Heart left ventricle (tissue), 16 donors: ENCODE data around the gene GRP. TPM values are rescaled to one million over a fixed set of nuclear protein-coding genes. Genes with fewer than 3 reads are reported as not detected.
A peak's percentile ranks its signal among the peaks of the same experiment; 100 is the strongest.

Source experiments
- ATAC-seq, 4 donors: fragments of 200-7000 bp; cut with Tn5 transposase; one replicate each; pipeline ENCODE4 v1.9.1; 2020 to 2022; ENCODE audit warnings: moderate library complexity in 4 of 4, mild to moderate bottlenecking in 3 of 4, moderate number of reproducible peaks in 1 of 4
- DNase-seq, 5 donors: peaks; one replicate each; pipeline ENCODE4 v3.0.0-alpha.2; 2020
- H3K27ac ChIP-seq, 12 donors: fragments of 200-600 bp; sonication (generic) in 4 of 12; one replicate each; pipeline versions ENCODE4 v1.5.0 to v1.8.0; 2016 to 2022; ENCODE audit warnings: mild to moderate bottlenecking in 2 of 12
- H3K27me3 ChIP-seq, 9 donors: fragments of 200-600 bp; sonication (generic) in 2 of 9; one replicate each; pipeline versions ENCODE4 v1.5.1 to v1.8.0; 2016 to 2022; ENCODE audit warnings: mild to moderate bottlenecking in 3 of 9
- H3K36me3 ChIP-seq, 9 donors: fragments of 200-600 bp; sonication (generic) in 2 of 9; one replicate each; pipeline versions ENCODE4 v1.5.0 to v1.8.0; 2018 to 2022; ENCODE audit warnings: mild to moderate bottlenecking in 2 of 9
- H3K4me1 ChIP-seq, 12 donors: fragments of 200-600 bp; sonication (generic) in 4 of 12; one replicate each; pipeline versions ENCODE4 v1.5.0 to v1.8.0; 2016 to 2022; ENCODE audit warnings: mild to moderate bottlenecking in 3 of 12
- H3K4me3 ChIP-seq, 12 donors: fragments of 200-600 bp; sonication (generic) in 4 of 12; one replicate each; pipeline versions ENCODE4 v1.5.0 to v1.8.0; 2017 to 2022; ENCODE audit warnings: mild to moderate bottlenecking in 9 of 12, moderate library complexity in 4 of 12
- H3K9me3 ChIP-seq, 12 donors: fragments of 200-600 bp; sonication (generic) in 4 of 12; one replicate each; pipeline versions ENCODE4 v1.5.0 to v1.8.0; 2016 to 2022; ENCODE audit warnings: mild to moderate bottlenecking in 1 of 12
- POLR2A ChIP-seq, 2 donors: fragments of 450-650 bp; IDR thresholded peaks; one replicate each; pipeline ENCODE4 v1.6.1; 2017; ENCODE audit warnings: antibody characterized with exemption in 2 of 2, mild to moderate bottlenecking in 2 of 2, moderate library complexity in 2 of 2
- WGBS, 4 donors: extraction: QIAGEN DNeasy Blood & Tissue Kit in 2 of 4; methylation state at CpG; one replicate each; pipeline versions ENCODE4 v1.1.5 to v1.1.7; 2013 to 2018; 5-methylcytosine and 5-hydroxymethylcytosine counted together
- intact Hi-C, 10 donors: fragments of 100-400 bp; cut with DNase I; formaldehyde crosslinking; loops; one replicate each; pipeline versions ENCODE4 v1.11.1 to v1.14.2; 2022
- polyA plus RNA-seq, 2 donors: library from polyadenylated mRNA; stranded (reverse); fragments of 200-250 nt; gene quantifications; one replicate each; pipeline ENCODE4 v1.2.3, GENCODE V29; 2013
- total RNA-seq, 9 donors: library from RNA; depleted of rRNA in 2 of 9; stranded (reverse); fragments of >200 nt in 2 of 9; fragmentation: NEBNext Ultra II Directional in 3 of 9; extraction: Animal tissue kit (Norgen Biotek cat#: 25700) in 3 of 9; gene quantifications; one replicate each; pipeline versions ENCODE4 v1.1.0 to v1.2.4, GENCODE V29; 2016 to 2023
- TF ChIP-seq, protein P1 (sequence below), 12 donors: fragments of 200-600 bp; sonication (generic) in 4 of 12; IDR thresholded peaks; one replicate each; pipeline versions ENCODE4 v1.5.0 to v1.8.0; 2018 to 2022; ENCODE audit warnings: antibody characterized with exemption in 12 of 12, mild to moderate bottlenecking in 5 of 12
- donor health status: ischemic (EF 13 %, LVEDD 7.1; RV severe dilation, severe dysfunction).
- donor health status: healthy with polysubstance abuse.
- donor health status: DM: no; HTN: yes; CAD: no.
- donor health status: DM: no; HTN: no; CAD: no.
- donor health status: ischemic (EF 25% LVEDD 6.9; RV normal size, moderate dysfunction).
- donor health status: ischemic (EF 25% LVEDD 5.7; RV mildly dilated, moderate dysfunction).
- donor health status: healthy.
- donor health status: DM: yes; HTN: yes; CAD: no.
- donor health status: ischemic (EF 35%, LVEDD 5.7; RV mildly dilated, moderate dysfunction).
- donor health status: nonischemic (EF 11% LVEDD 7.7; RV severe dilation, severe dysfunction).
- donor health status: DM: yes; HTN: yes; CAD: no.
- donor health status: PGD.
- donor health status: ischemic (EF 29% LVEDD 5.4; RV normal size, mild dysfunction).
- donor health status: nonischemic (EF 23%, LVEDD 6.1; RV moderate dilation, normal function).

The GRP gene
- total and polyA plus RNA-seq, 11 donors: not detected

DNA sequence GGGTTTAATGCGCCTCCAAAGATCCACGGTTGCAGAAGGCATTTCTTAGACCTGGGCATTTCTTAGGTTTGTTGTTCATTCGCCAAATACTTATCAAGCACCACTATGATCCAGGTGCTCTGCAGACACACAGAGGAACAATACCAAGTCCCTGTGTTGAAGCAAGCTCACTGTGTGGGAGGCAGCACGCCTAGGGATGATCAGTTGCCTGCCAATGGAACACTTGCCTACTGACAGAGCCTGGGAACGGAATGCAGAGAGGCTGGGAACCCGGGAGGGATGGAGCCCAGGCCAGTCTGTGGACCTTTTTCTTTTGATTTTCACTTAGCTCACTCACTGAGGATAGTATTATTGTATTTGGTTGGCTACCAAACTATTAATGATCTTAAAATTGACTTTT is 1.9 kb upstream of the GRP start:
- no peak overlapping the region for H3K27ac ChIP-seq
- H3K4me1 ChIP-seq: peaks cover 0 to 18% (median 0%) of the 10 kb centered on the region in 12 donors
- H3K27me3 ChIP-seq: peaks cover 20 to 79% (median 36%) of the 10 kb centered on the region in 9 donors
- H3K36me3 ChIP-seq: no peaks in the 10 kb centered on the region
- ATAC-seq: no peak
- no peak overlapping the region for H3K4me3 ChIP-seq
- no peak for DNase-seq
- WGBS, 4 donors: 70 to 79% (median 72%) methylated on average over 6 of the region's 6 CpGs
- no peak for TF ChIP-seq POLR2A (IDR thresholded peaks at IDR 0.05)
- TF ChIP-seq, protein P1, sequence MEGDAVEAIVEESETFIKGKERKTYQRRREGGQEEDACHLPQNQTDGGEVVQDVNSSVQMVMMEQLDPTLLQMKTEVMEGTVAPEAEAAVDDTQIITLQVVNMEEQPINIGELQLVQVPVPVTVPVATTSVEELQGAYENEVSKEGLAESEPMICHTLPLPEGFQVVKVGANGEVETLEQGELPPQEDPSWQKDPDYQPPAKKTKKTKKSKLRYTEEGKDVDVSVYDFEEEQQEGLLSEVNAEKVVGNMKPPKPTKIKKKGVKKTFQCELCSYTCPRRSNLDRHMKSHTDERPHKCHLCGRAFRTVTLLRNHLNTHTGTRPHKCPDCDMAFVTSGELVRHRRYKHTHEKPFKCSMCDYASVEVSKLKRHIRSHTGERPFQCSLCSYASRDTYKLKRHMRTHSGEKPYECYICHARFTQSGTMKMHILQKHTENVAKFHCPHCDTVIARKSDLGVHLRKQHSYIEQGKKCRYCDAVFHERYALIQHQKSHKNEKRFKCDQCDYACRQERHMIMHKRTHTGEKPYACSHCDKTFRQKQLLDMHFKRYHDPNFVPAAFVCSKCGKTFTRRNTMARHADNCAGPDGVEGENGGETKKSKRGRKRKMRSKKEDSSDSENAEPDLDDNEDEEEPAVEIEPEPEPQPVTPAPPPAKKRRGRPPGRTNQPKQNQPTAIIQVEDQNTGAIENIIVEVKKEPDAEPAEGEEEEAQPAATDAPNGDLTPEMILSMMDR (IDR thresholded peaks at IDR 0.05): no peak
- no peaks in the 10 kb centered on the region for H3K9me3 ChIP-seq
- intact Hi-C loops: no loop called here

DNA sequence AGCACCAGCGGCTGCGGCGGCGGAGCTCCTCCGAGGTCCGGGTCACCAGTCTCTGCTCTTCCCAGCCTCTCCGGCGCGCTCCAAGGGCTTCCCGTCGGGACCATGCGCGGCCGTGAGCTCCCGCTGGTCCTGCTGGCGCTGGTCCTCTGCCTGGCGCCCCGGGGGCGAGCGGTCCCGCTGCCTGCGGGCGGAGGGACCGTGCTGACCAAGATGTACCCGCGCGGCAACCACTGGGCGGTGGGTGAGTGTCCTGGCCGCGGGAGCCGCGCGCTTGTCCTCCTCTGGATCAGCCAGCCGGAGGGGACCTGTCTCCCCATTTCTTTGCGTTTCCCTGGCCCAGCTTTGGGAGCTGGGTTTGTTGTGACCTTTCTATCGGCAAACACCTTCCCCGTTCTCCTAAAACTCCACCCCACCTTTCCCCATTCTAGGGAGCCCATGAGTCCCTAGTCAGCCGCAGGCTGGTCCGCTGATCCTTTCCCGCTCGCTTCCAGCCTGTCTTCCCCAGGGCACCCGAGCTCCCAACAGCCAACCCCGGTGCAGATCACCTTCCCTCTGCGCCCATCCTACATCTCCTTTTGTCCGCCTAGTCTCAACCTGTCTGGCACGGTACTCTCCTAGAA is 316 bp downstream of the GRP start:
- WGBS, 4 donors: 1 to 4% (median 2%) methylated on average over 22 to 46 of the region's 46 CpGs

DNA sequence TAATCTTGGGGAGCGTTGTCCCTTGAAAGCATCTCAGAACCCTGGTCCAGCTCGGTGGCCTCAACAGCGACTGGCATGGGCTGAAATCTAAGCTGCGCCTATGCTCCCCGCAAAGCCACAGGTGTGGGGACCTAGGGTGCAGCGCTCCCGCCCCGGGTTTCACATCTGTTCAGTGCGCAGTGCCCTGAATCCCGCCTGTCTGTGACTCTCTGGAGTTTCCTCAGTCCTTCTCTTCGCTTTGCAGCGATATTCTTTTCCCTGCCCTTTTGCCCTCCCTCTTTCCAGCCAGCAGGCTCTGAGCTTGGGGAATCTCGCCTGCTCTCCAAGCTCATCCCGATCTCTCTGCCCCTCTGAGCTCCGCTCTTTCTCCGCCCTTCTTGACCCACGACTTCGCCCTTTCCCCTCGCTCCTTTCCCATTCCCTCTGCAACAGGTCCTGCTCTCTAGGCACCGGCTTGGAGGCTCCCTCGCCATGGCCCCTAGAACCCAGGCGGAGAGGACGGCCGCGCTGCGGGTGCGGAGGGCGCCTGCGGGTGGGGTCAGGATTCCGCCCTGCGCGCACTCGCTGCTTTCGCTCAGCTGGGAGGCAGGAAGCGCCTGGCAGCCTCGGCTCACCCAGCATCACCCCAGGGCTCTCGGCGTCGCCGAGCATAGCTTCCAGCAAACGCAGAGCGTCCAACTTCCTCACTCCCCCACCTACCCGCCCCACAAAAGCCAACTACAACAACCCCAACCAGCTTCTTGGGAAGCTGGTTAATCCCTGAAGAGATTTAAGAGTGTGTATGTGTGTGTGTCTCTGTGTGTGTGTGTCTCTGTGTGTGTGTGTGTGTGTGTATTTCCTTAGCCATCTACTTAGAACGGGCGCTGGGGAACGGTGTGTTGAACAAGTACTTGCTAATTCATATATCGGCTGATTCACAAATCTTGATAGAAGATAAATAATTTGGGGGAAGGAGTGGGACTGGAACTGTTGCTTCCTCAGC is 1.1 kb downstream of the GRP start:
- peak in 1 of 4 donors; percentile 24 for ATAC-seq
- H3K36me3 ChIP-seq: no peaks in the 10 kb centered on the region
- H3K4me1 ChIP-seq: peaks cover 0 to 18% (median 0%) of the 10 kb centered on the region in 12 donors
- peaks cover 20 to 76% (median 36%) of the 10 kb centered on the region in 9 donors for H3K27me3 ChIP-seq
- intact Hi-C loops: no loop called here
- H3K4me3 ChIP-seq: peak overlapping the region in 8 of 12 donors; percentile 5 to 33 (median 19)
- no peak for DNase-seq
- WGBS, 4 donors: 2 to 4% (median 2%) methylated on average over 44 to 47 of the region's 47 CpGs
- H3K9me3 ChIP-seq: no peaks in the 10 kb centered on the region
- no peak overlapping the region for H3K27ac ChIP-seq
- TF ChIP-seq, protein P1 (IDR thresholded peaks at IDR 0.05): no peak
- TF ChIP-seq POLR2A (IDR thresholded peaks at IDR 0.05): no peak

More for the DNA sequence above, 316 bp downstream of the GRP start:
- Histone ChIP-seq H3K4me1 (peaks cover 0 to 18% (median 0%) of the 10 kb centered on the region in 12 donors), H3K9me3 (no peaks in the 10 kb centered on the region), H3K27me3 (peaks cover 20 to 82% (median 36%) of the 10 kb centered on the region in 9 donors), H3K27ac (no peak overlapping the region), H3K36me3 (no peaks in the 10 kb centered on the region), H3K4me3 (peak overlapping the region in 6 of 12 donors; percentile 5 to 27 (median 8))
- DNase-seq (no peak), ATAC-seq (peak in 2 of 4 donors; percentile 15 to 24)
- TF ChIP-seq POLR2A (IDR thresholded peaks at IDR 0.05): no peak
- TF ChIP-seq, protein P1 (IDR thresholded peaks at IDR 0.05): no peak
- intact Hi-C loops: no loop called here

DNA sequence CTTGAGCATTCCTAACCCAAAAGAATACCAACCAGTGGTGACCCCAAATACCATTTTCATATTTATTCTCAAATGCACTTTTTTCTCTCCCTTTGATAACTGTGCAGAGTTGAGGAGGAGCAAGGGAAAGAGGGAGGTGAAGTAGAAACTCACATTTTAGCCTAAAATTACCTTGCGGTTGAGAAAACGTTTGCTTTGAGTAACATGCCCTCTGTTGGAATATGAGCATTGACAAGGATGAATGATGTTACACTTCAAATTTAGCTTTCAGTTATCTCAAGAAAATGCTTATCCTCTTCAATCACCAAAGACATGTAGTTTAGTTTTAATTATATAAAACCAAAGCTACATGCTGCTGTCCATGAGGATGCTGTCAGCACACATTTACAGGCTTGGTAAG is 2.4 kb downstream of the GRP start:
- no peaks in the 10 kb centered on the region for H3K36me3 ChIP-seq
- H3K9me3 ChIP-seq: no peaks in the 10 kb centered on the region
- H3K27me3 ChIP-seq: peaks cover 20 to 71% (median 36%) of the 10 kb centered on the region in 9 donors
- no peak overlapping the region for H3K27ac ChIP-seq
- H3K4me3 ChIP-seq: no peak overlapping the region
- WGBS, 4 donors: 73 to 84% (median 74%) methylated on average over 2 of the region's 2 CpGs
- ATAC-seq (no peak), DNase-seq (no peak)
- intact Hi-C loops: no loop called here
- no peak for TF ChIP-seq POLR2A (IDR thresholded peaks at IDR 0.05)
- TF ChIP-seq, protein P1 (IDR thresholded peaks at IDR 0.05): no peak
- peaks cover 0 to 18% (median 0%) of the 10 kb centered on the region in 12 donors for H3K4me1 ChIP-seq
